Panc1 (cell line): ENCODE measurements around the gene CNDP1.

ENCODE experiments used
- CTCF ChIP-seq: fragments of 450-650 bp; IDR thresholded peaks from 2 replicates; pipeline ENCODE4 v1.5.1; 2017; ENCODE audit warnings: mild to moderate bottlenecking
- POLR2AphosphoS5 ChIP-seq: IDR thresholded peaks from 2 replicates; pipeline ENCODE4 v1.6.1; 2012; ENCODE audit warnings: mild to moderate bottlenecking, low read depth, low read length, moderate library complexity
- REST ChIP-seq, 2 experiments: IDR thresholded peaks; 2 replicates each; pipeline ENCODE4 v1.6.1; 2011 to 2012; ENCODE audit warnings: low read depth in 2 of 2, control low read depth in 1 of 2, low read length in 1 of 2, mild to moderate bottlenecking in 1 of 2, moderate library complexity in 1 of 2; ENCODE audit not compliant: insufficient read depth in 1 of 2
- SIN3A ChIP-seq: IDR thresholded peaks from 2 replicates; pipeline ENCODE4 v1.6.1; 2012; ENCODE audit warnings: low read depth, mild to moderate bottlenecking, low read length, moderate library complexity, borderline replicate concordance; ENCODE audit not compliant: insufficient read depth
- TCF7L2 ChIP-seq: IDR thresholded peaks from 2 replicates; pipeline ENCODE4 v1.6.1; 2011; ENCODE audit warnings: mild to moderate bottlenecking, low read depth, low read length, inconsistent platforms

- TF ChIP-seq CTCF (no peak), POLR2AphosphoS5 (no peak), REST (IDR thresholded peaks at IDR 0.05; ENCODE audit: insufficient read depth in 1 of 2, low read depth in 2 of 2, low read length in 1 of 2) (no peak), TCF7L2 (no peak), SIN3A (no peak)
Measured at GRCh38 chr18:74529378-74529777, 4.9 kb upstream of the CNDP1 start.
